Hepatocyte (in vitro differentiated cells): Measurements from ENCODE around the gene SORL1.

Experiments used
- EZH2 ChIP-seq: fragments of 200-600 bp; sonication (generic); IDR thresholded peaks from 2 replicates; pipeline ENCODE4 v1.6.1; 2016; ENCODE audit warnings: antibody characterized with exemption, mild to moderate bottlenecking, borderline replicate concordance
- TF ChIP-seq, protein P1 (sequence below): fragments of 200-600 bp; sonication (generic); IDR thresholded peaks from 2 replicates; pipeline ENCODE4 v1.5.1; 2016; ENCODE audit warnings: antibody characterized with exemption, mild to moderate bottlenecking; ENCODE audit not compliant: poor library complexity

DNA sequence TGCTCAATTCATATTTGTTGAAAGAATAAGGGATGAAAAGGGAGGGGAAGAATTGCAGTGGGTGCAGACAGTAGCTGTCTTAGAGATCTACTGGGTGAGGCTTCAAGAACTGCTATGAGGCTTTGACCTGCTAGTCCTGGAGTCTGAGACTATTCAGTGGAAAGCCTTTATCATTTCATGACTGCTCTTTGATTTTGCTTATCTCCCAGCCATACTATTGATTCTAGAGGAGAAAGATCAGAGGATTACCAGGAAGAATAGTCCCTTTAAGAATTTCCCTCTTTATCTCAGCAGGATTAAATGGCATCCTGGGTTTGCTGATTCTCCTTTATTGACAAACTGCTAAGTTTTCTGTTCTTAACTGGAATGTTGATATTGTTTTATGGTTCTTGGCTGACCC, 108.1 kb downstream of the SORL1 start:
- TF ChIP-seq, protein P1, sequence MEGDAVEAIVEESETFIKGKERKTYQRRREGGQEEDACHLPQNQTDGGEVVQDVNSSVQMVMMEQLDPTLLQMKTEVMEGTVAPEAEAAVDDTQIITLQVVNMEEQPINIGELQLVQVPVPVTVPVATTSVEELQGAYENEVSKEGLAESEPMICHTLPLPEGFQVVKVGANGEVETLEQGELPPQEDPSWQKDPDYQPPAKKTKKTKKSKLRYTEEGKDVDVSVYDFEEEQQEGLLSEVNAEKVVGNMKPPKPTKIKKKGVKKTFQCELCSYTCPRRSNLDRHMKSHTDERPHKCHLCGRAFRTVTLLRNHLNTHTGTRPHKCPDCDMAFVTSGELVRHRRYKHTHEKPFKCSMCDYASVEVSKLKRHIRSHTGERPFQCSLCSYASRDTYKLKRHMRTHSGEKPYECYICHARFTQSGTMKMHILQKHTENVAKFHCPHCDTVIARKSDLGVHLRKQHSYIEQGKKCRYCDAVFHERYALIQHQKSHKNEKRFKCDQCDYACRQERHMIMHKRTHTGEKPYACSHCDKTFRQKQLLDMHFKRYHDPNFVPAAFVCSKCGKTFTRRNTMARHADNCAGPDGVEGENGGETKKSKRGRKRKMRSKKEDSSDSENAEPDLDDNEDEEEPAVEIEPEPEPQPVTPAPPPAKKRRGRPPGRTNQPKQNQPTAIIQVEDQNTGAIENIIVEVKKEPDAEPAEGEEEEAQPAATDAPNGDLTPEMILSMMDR = no peak
- TF ChIP-seq EZH2 = no peak
